ENCODE measurements around the gene FGF5.

FGF5 gene

GRCh38 chr4:80307774-80308465, 41.5 kb downstream of the FGF5 start (continued):
- TF ChIP-seq ELK4 (IDR thresholded peaks at IDR 0.05; ENCODE audit: borderline replicate concordance, low read depth, low read length) (no peak), ZNF785 (tag by site-specific recombination; IDR thresholded peaks at IDR 0.05) (no peak), ZNF416 (tag by site-specific recombination; IDR thresholded peaks at IDR 0.05) (no peak), ZNF571 (tag by site-specific recombination; IDR thresholded peaks at IDR 0.05) (no peak), TCF7L2 (IDR thresholded peaks at IDR 0.05; ENCODE audit: borderline replicate concordance, low read depth, low read length) (no peak), ZNF433 (tag by site-specific recombination; IDR thresholded peaks at IDR 0.05; ENCODE audit: low read depth) (no peak), ZBTB1 (tag by site-specific recombination; IDR thresholded peaks at IDR 0.05) (no peak), PATZ1 (tag by site-specific recombination; IDR thresholded peaks at IDR 0.05) (peak; percentile 22; the same call in 1 of the 2 replicates), PBX3 (CRISPR knock-in tag; IDR thresholded peaks at IDR 0.05) (no peak), ZNF623 (tag by site-specific recombination; IDR thresholded peaks at IDR 0.05) (no peak), SCRT2 (tag by site-specific recombination; IDR thresholded peaks at IDR 0.05) (no peak), ZBTB20 (tag by site-specific recombination; IDR thresholded peaks at IDR 0.05) (peak; percentile 62), ZNF830 (tag by site-specific recombination; IDR thresholded peaks at IDR 0.05; ENCODE audit: low read depth) (no peak), ZNF529 (tag by site-specific recombination; IDR thresholded peaks at IDR 0.05; ENCODE audit: insufficient replicate concordance) (no peak), KLF1 (tag by site-specific recombination; IDR thresholded peaks at IDR 0.05) (no peak), ZNF596 (tag by site-specific recombination; IDR thresholded peaks at IDR 0.05) (no peak; the same call in 1 of the 2 replicates), ZNF488 (tag by site-specific recombination; IDR thresholded peaks at IDR 0.05) (no peak), ZNF549 (tag by site-specific recombination; IDR thresholded peaks at IDR 0.05) (no peak), REST (tag by site-specific recombination; IDR thresholded peaks at IDR 0.05) (no peak), ZBTB44 (tag by site-specific recombination; IDR thresholded peaks at IDR 0.05) (no peak), ZBTB6 (tag by site-specific recombination; IDR thresholded peaks at IDR 0.05) (0 out of 2 replicates have a peak, but pooled peaks have one; percentile 2), ZNF514 (tag by site-specific recombination; IDR thresholded peaks at IDR 0.05) (no peak), INSM2 (tag by site-specific recombination; IDR thresholded peaks at IDR 0.05) (peak; percentile 89), GLIS2 (tag by site-specific recombination; IDR thresholded peaks at IDR 0.05) (no peak), ZNF394 (tag by site-specific recombination; IDR thresholded peaks at IDR 0.05; ENCODE audit: borderline replicate concordance) (no peak; the same call in 1 of the 2 replicates), RBAK (tag by site-specific recombination; IDR thresholded peaks at IDR 0.05) (no peak)
